ENCODE data around the gene ZHX3. TPM values are rescaled to one million over a fixed set of nuclear protein-coding genes. Genes with fewer than 3 reads are reported as not detected.

The ZHX3 gene
- polyA plus RNA-seq, 3 donors, result 0.58 to 3.2 (median 1.1) TPM

- no peak overlapping the region for H3K27ac Mint-ChIP-seq
- no peak for DNase-seq
- H3K4me1 Mint-ChIP-seq, result no peaks in the 10 kb centered on the region
- H3K9ac ChIP-seq (ENCODE audit: insufficient read depth, low read length, poor library complexity, severe bottlenecking), result no peak overlapping the region
- H3K9me3 ChIP-seq (replicated peaks in 1 of 2; ENCODE audit: control insufficient read depth in 1 of 2, insufficient read depth in 1 of 2, low read length in 2 of 2), result peaks cover 6 to 16% of the 10 kb centered on the region in 2 donors
- H3K79me2 ChIP-seq (ENCODE audit: insufficient read depth, low read length), result no peaks in the 10 kb centered on the region
- H3K9me3 Mint-ChIP-seq, result peaks cover 18 to 31% (median 24%) of the 10 kb centered on the region in 7 donors
- H3K4me2 ChIP-seq (replicated peaks; ENCODE audit: extremely low read depth, low read length, poor library complexity, severe bottlenecking), result no peak overlapping the region
- intact Hi-C loops (cut with micrococcal nuclease), result no loop called here
- no peak for TF ChIP-seq CTCF (IDR thresholded peaks at IDR 0.05)
- H3K27ac ChIP-seq (ENCODE audit: low read depth in 1 of 2, low read length in 2 of 2), result no peak overlapping the region
- H3K27me3 ChIP-seq (ENCODE audit: control insufficient read depth in 2 of 2, insufficient read depth in 2 of 2, low read length in 2 of 2), result no peaks in the 10 kb centered on the region
- no peaks in the 10 kb centered on the region for H4K20me1 ChIP-seq (ENCODE audit: insufficient read depth, low read length)
- no peak overlapping the region for H3K4me3 ChIP-seq (replicated peaks in 1 of 3; ENCODE audit: low read depth in 2 of 3, low read length in 3 of 3)
- peaks cover 1 to 2% (median 2%) of the 10 kb centered on the region in 3 donors for H3K27me3 Mint-ChIP-seq (ENCODE audit: low read depth in 3 of 3)
- peaks cover 0 to 7% of the 10 kb centered on the region in 2 donors for H3K36me3 ChIP-seq (replicated peaks in 1 of 2; ENCODE audit: control insufficient read depth in 1 of 2, insufficient read depth in 2 of 2, low read length in 2 of 2)
- no peaks in the 10 kb centered on the region for H3K4me1 ChIP-seq (ENCODE audit: control insufficient read depth in 1 of 2, insufficient read depth in 2 of 2, low read length in 2 of 2)
- H3K4me3 Mint-ChIP-seq, result no peak overlapping the region
- H3K36me3 Mint-ChIP-seq, result peaks cover 15 to 16% of the 10 kb centered on the region in 2 donors
- H2AFZ ChIP-seq (ENCODE audit: insufficient read depth, low read depth, low read length, poor library complexity, severe bottlenecking), result no peak overlapping the region
Observed at GRCh38 chr20:41187668-41188067, 129.9 kb downstream of the ZHX3 start.

GRCh38 chr20:41185013-41185757, 132.3 kb downstream of the ZHX3 start:
- Histone ChIP-seq H3K27ac (ENCODE audit: low read depth in 1 of 2, low read length in 2 of 2) (no peak overlapping the region), H3K4me2 (replicated peaks; ENCODE audit: extremely low read depth, low read length, poor library complexity, severe bottlenecking) (no peak overlapping the region), H2AFZ (ENCODE audit: insufficient read depth, low read depth, low read length, poor library complexity, severe bottlenecking) (no peak overlapping the region), H3K27me3 (ENCODE audit: control insufficient read depth in 2 of 2, insufficient read depth in 2 of 2, low read length in 2 of 2) (no peaks in the 10 kb centered on the region), H3K9me3 (replicated peaks in 1 of 2; ENCODE audit: control insufficient read depth in 1 of 2, insufficient read depth in 1 of 2, low read length in 2 of 2) (peaks cover 0 to 4% of the 10 kb centered on the region in 2 donors), H3K4me1 (ENCODE audit: control insufficient read depth in 1 of 2, insufficient read depth in 2 of 2, low read length in 2 of 2) (no peaks in the 10 kb centered on the region), H3K79me2 (ENCODE audit: insufficient read depth, low read length) (no peaks in the 10 kb centered on the region), H3K4me3 (replicated peaks in 1 of 3; ENCODE audit: low read depth in 2 of 3, low read length in 3 of 3) (no peak overlapping the region), H3K9ac (ENCODE audit: insufficient read depth, low read length, poor library complexity, severe bottlenecking) (no peak overlapping the region), H3K36me3 (replicated peaks in 1 of 2; ENCODE audit: control insufficient read depth in 1 of 2, insufficient read depth in 2 of 2, low read length in 2 of 2) (peaks cover 0 to 7% of the 10 kb centered on the region in 2 donors), H4K20me1 (ENCODE audit: insufficient read depth, low read length) (no peaks in the 10 kb centered on the region)
- no peak for TF ChIP-seq CTCF (IDR thresholded peaks at IDR 0.05)
- intact Hi-C loops (cut with micrococcal nuclease), result no loop called here
- Mint-ChIP-seq H3K27ac (peak overlapping the region in 1 of 7 donors; percentile 7), H3K9me3 (peaks cover 5 to 13% (median 10%) of the 10 kb centered on the region in 7 donors), H3K27me3 (ENCODE audit: low read depth in 3 of 3) (peaks cover 0 to 6% (median 1%) of the 10 kb centered on the region in 3 donors), H3K4me3 (no peak overlapping the region), H3K36me3 (peaks cover 12 to 25% of the 10 kb centered on the region in 2 donors), H3K4me1 (no peaks in the 10 kb centered on the region)
- DNase-seq, result no peak
- 92% methylated on average over 9 of the region's 11 CpGs for WGBS (ENCODE audit: insufficient coverage)

Data from CD14-positive monocyte (primary cell).